ENCODE results near the gene AQP1.

The AQP1 gene

DNA sequence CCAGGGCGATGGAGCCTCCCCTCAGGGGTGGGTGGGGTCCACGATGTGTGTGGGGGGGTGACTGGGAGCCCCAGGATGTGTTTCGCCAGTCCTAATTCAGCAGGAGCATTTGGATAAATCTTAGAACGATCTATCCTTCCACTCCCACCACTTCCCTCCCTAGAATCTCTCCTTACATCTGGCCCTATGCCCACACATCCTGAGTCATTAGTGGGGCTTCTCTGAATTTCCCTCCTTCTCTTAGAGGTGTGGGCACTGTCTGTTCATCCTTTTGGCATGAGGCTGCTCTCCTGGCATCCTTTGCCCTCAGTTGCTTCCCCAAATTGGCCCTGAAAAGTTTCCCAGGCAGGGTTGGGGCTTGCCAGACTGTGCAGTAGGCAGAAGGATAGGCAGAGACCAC, 53.7 kb downstream of the AQP1 start:
- no peaks in the 10 kb centered on the region for H3K4me1 ChIP-seq (ENCODE audit: control insufficient read depth, insufficient read depth, low read depth, low read length)
- WGBS, result 51% methylated on average over 4 of the region's 4 CpGs
- no peak overlapping the region for H3K4me2 ChIP-seq (ENCODE audit: low read length, poor library complexity, severe bottlenecking)
- H2AFZ ChIP-seq (ENCODE audit: low read depth, low read length), result no peak overlapping the region
- no peak overlapping the region for H2BK15ac ChIP-seq (ENCODE audit: low read depth, poor library complexity, severe bottlenecking)
- no peak overlapping the region for H3K18ac ChIP-seq (ENCODE audit: low read depth in 1 of 2, low read length in 2 of 2)
- no peak overlapping the region for H2BK12ac ChIP-seq (ENCODE audit: low read length in 2 of 2)
- no peak overlapping the region for H3K4ac ChIP-seq (ENCODE audit: low read depth in 1 of 2, low read length in 2 of 2)
- no peak for DNase-seq
- no peaks in the 10 kb centered on the region for H3K9me3 ChIP-seq (ENCODE audit: control insufficient read depth, low read length)
- H2BK5ac ChIP-seq (ENCODE audit: low read depth, low read length, poor library complexity, severe bottlenecking), result no peak overlapping the region
- H3K79me1 ChIP-seq (replicated peaks; ENCODE audit: low read length, poor library complexity, severe bottlenecking), result no peaks in the 10 kb centered on the region
- no peak overlapping the region for H4K8ac ChIP-seq (ENCODE audit: low read length)
- no peak overlapping the region for H3K4me3 ChIP-seq (ENCODE audit: insufficient read depth in 1 of 2, low read depth in 1 of 2, low read length in 2 of 2)
- no peak overlapping the region for H3K23ac ChIP-seq (ENCODE audit: low read length in 2 of 2)
- no peak overlapping the region for H2AK5ac ChIP-seq (ENCODE audit: low read length, severe bottlenecking)
- no peak overlapping the region for H3K27ac ChIP-seq (ENCODE audit: low read length, poor library complexity, severe bottlenecking)
- no peak overlapping the region for H2BK120ac ChIP-seq (ENCODE audit: low read depth, low read length)
- no peaks in the 10 kb centered on the region for H3K36me3 ChIP-seq (ENCODE audit: control insufficient read depth in 1 of 2, insufficient read depth in 2 of 2, low read depth in 1 of 2, low read length in 2 of 2)
- H3K14ac ChIP-seq (ENCODE audit: low read length in 2 of 2), result no peak overlapping the region
- no peak overlapping the region for H4K91ac ChIP-seq (ENCODE audit: low read length)
- no peak overlapping the region for H3K9ac ChIP-seq (ENCODE audit: low read length)
- H3K27me3 ChIP-seq (ENCODE audit: control insufficient read depth in 1 of 2, insufficient read depth in 1 of 2, low read length in 2 of 2), result peaks cover 47 to 57% of the 10 kb centered on the region in 2 experiments

DNA sequence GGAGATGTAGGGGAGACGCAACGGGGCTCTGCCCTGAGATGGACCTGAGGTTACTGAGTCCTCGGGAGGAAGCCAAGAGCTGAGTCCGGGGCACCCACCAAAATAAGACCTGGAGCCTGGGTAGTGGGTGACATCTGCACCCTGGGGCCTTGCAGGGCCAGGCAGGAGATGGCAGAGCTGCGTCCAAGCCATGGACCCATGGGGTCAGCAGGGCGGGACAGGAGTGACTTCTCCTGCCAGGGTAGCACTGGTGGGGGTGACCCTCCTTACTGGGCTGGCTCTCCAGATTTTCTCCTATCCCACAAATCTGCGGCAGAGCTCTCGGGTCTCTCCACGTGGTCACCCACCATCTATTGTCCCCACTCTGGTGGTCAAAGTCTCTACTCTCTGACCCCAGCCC, 54.2 kb downstream of the AQP1 start:
- Histone ChIP-seq H2AK5ac (ENCODE audit: low read length, severe bottlenecking) (no peak overlapping the region), H3K9me3 (ENCODE audit: control insufficient read depth, low read length) (no peaks in the 10 kb centered on the region), H3K4me3 (ENCODE audit: insufficient read depth in 1 of 2, low read depth in 1 of 2, low read length in 2 of 2) (no peak overlapping the region), H2BK120ac (ENCODE audit: low read depth, low read length) (no peak overlapping the region), H3K18ac (ENCODE audit: low read depth in 1 of 2, low read length in 2 of 2) (no peak overlapping the region), H2AFZ (ENCODE audit: low read depth, low read length) (no peak overlapping the region), H3K4me1 (ENCODE audit: control insufficient read depth, insufficient read depth, low read depth, low read length) (no peaks in the 10 kb centered on the region), H4K8ac (ENCODE audit: low read length) (no peak overlapping the region), H3K4ac (ENCODE audit: low read depth in 1 of 2, low read length in 2 of 2) (no peak overlapping the region), H3K27me3 (ENCODE audit: control insufficient read depth in 1 of 2, insufficient read depth in 1 of 2, low read length in 2 of 2) (peaks cover 52 to 62% of the 10 kb centered on the region in 2 experiments), H2BK12ac (ENCODE audit: low read length in 2 of 2) (no peak overlapping the region), H3K79me1 (replicated peaks; ENCODE audit: low read length, poor library complexity, severe bottlenecking) (no peaks in the 10 kb centered on the region), H3K9ac (ENCODE audit: low read length) (no peak overlapping the region), H3K36me3 (ENCODE audit: control insufficient read depth in 1 of 2, insufficient read depth in 2 of 2, low read depth in 1 of 2, low read length in 2 of 2) (no peaks in the 10 kb centered on the region), H2BK5ac (ENCODE audit: low read depth, low read length, poor library complexity, severe bottlenecking) (no peak overlapping the region), H3K27ac (ENCODE audit: low read length, poor library complexity, severe bottlenecking) (no peak overlapping the region), H2BK15ac (ENCODE audit: low read depth, poor library complexity, severe bottlenecking) (no peak overlapping the region), H3K23ac (ENCODE audit: low read length in 2 of 2) (no peak overlapping the region), H3K14ac (ENCODE audit: low read length in 2 of 2) (no peak overlapping the region), H4K91ac (ENCODE audit: low read length) (no peak overlapping the region), H3K4me2 (ENCODE audit: low read length, poor library complexity, severe bottlenecking) (no peak overlapping the region)
- 79% methylated on average over 9 of the region's 9 CpGs for WGBS
- no peak for DNase-seq

DNA sequence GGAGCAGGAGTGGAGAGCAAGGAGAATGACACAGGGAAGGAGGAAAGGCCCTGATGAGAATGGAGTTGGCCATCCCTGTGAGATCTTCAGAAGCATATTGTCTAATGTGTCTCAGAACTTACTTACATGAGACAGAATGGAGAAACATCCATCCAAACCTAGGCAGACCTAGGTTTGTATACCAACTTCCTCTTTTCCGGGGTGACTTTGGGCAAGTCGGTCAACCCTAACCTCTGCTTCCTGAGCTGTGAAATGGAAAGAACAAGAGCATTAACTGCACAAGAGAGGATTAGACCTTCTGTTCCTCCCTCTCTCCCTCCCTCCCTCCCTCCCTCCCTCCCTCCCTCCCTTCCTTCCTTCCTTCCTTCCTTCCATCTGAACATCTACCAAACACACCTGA, 56.6 kb downstream of the AQP1 start:
- Histone ChIP-seq H2BK12ac (ENCODE audit: low read length in 2 of 2) (no peak overlapping the region), H3K79me1 (replicated peaks; ENCODE audit: low read length, poor library complexity, severe bottlenecking) (no peaks in the 10 kb centered on the region), H2AFZ (ENCODE audit: low read depth, low read length) (no peak overlapping the region), H4K91ac (ENCODE audit: low read length) (no peak overlapping the region), H3K9ac (ENCODE audit: low read length) (no peak overlapping the region), H2AK5ac (ENCODE audit: low read length, severe bottlenecking) (no peak overlapping the region), H2BK5ac (ENCODE audit: low read depth, low read length, poor library complexity, severe bottlenecking) (no peak overlapping the region), H3K23ac (ENCODE audit: low read length in 2 of 2) (no peak overlapping the region), H3K36me3 (ENCODE audit: control insufficient read depth in 1 of 2, insufficient read depth in 2 of 2, low read depth in 1 of 2, low read length in 2 of 2) (no peaks in the 10 kb centered on the region), H3K27me3 (ENCODE audit: control insufficient read depth in 1 of 2, insufficient read depth in 1 of 2, low read length in 2 of 2) (peaks cover 51 to 81% of the 10 kb centered on the region in 2 experiments), H2BK15ac (ENCODE audit: low read depth, poor library complexity, severe bottlenecking) (no peak overlapping the region), H3K27ac (ENCODE audit: low read length, poor library complexity, severe bottlenecking) (no peak overlapping the region), H3K18ac (ENCODE audit: low read depth in 1 of 2, low read length in 2 of 2) (no peak overlapping the region), H3K4me1 (ENCODE audit: control insufficient read depth, insufficient read depth, low read depth, low read length) (no peaks in the 10 kb centered on the region), H4K8ac (ENCODE audit: low read length) (no peak overlapping the region), H2BK120ac (ENCODE audit: low read depth, low read length) (no peak overlapping the region), H3K4ac (ENCODE audit: low read depth in 1 of 2, low read length in 2 of 2) (no peak overlapping the region), H3K4me2 (ENCODE audit: low read length, poor library complexity, severe bottlenecking) (no peak overlapping the region), H3K4me3 (ENCODE audit: insufficient read depth in 1 of 2, low read depth in 1 of 2, low read length in 2 of 2) (no peak overlapping the region), H3K14ac (ENCODE audit: low read length in 2 of 2) (no peak overlapping the region), H3K9me3 (ENCODE audit: control insufficient read depth, low read length) (no peaks in the 10 kb centered on the region)
- no peak for DNase-seq
- 90% methylated on average over 2 of the region's 2 CpGs for WGBS

DNA sequence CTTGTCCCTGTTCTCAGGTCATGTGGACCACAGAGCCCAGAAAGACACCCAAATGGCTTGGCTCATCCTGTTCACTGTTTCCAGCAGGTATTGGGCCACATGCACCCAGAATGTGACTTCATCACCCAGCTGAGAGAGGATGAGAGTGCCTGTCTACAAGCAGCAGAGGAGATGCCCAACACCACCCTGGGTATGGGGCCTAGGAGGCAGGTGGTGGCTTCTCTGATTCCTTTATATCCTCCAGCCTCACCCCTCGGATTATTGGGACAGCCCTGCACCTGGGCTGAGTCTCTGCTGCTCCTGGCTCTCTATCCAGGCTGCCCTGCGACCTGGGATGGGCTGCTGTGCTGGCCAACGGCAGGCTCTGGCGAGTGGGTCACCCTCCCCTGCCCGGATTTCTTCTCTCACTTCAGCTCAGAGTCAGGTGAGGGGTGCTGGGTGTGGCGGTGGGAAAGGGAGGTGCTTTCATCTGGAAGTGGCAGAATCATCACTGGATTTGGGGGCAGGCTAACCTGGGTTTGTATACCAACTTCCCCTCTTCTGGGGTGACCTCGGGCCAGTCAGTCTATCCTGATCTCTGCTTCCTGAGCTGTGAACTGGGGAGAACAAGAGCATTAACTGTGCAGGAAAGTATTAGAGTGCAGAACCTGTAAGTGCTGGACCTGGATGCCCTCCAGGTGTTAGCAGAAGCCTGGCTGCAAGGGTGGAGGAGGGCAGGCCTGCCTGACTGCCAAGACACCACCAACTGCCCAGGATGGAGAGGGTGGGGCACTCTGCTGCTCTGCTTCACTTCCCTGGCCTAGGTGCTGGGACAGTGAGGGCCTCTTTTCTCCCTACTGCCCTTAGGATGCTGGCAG, 57.3 kb downstream of the AQP1 start:
- Histone ChIP-seq H4K8ac (ENCODE audit: low read length) (no peak overlapping the region), H3K4me2 (ENCODE audit: low read length, poor library complexity, severe bottlenecking) (no peak overlapping the region), H3K23ac (ENCODE audit: low read length in 2 of 2) (no peak overlapping the region), H2BK120ac (ENCODE audit: low read depth, low read length) (no peak overlapping the region), H2AK5ac (ENCODE audit: low read length, severe bottlenecking) (no peak overlapping the region), H4K91ac (ENCODE audit: low read length) (no peak overlapping the region), H3K4ac (ENCODE audit: low read depth in 1 of 2, low read length in 2 of 2) (no peak overlapping the region), H3K4me3 (ENCODE audit: insufficient read depth in 1 of 2, low read depth in 1 of 2, low read length in 2 of 2) (no peak overlapping the region), H3K27ac (ENCODE audit: low read length, poor library complexity, severe bottlenecking) (no peak overlapping the region), H3K27me3 (ENCODE audit: control insufficient read depth in 1 of 2, insufficient read depth in 1 of 2, low read length in 2 of 2) (peaks cover 44 to 77% of the 10 kb centered on the region in 2 experiments), H3K36me3 (ENCODE audit: control insufficient read depth in 1 of 2, insufficient read depth in 2 of 2, low read depth in 1 of 2, low read length in 2 of 2) (peaks cover 0 to 1% of the 10 kb centered on the region in 2 experiments), H3K79me1 (replicated peaks; ENCODE audit: low read length, poor library complexity, severe bottlenecking) (no peaks in the 10 kb centered on the region), H3K9ac (ENCODE audit: low read length) (no peak overlapping the region), H3K14ac (ENCODE audit: low read length in 2 of 2) (no peak overlapping the region), H3K9me3 (ENCODE audit: control insufficient read depth, low read length) (no peaks in the 10 kb centered on the region), H3K18ac (ENCODE audit: low read depth in 1 of 2, low read length in 2 of 2) (no peak overlapping the region), H2BK12ac (ENCODE audit: low read length in 2 of 2) (no peak overlapping the region), H3K4me1 (ENCODE audit: control insufficient read depth, insufficient read depth, low read depth, low read length) (no peaks in the 10 kb centered on the region), H2AFZ (ENCODE audit: low read depth, low read length) (no peak overlapping the region), H2BK15ac (ENCODE audit: low read depth, poor library complexity, severe bottlenecking) (no peak overlapping the region), H2BK5ac (ENCODE audit: low read depth, low read length, poor library complexity, severe bottlenecking) (no peak overlapping the region)
- 74% methylated on average over 7 of the region's 7 CpGs for WGBS
- DNase-seq, result no peak

Data from mesenchymal stem cell (in vitro differentiated cells and primary cell).